Sigmoid colon (tissue), 7 donors: Measurements from ENCODE around the gene MORF4L1. TPM values are rescaled to one million over a fixed set of nuclear protein-coding genes. Genes with fewer than 3 reads are reported as not detected.

Experiments
- DNase-seq: peaks from one replicate; pipeline ENCODE4 v3.0.0-alpha.2; 2019
- H3K27ac ChIP-seq, 4 donors: fragments of 200-600 bp; sonication (generic); one replicate each; pipeline ENCODE4 v1.5.1; 2016 to 2019; ENCODE audit warnings: mild to moderate bottlenecking in 1 of 4
- H3K27me3 ChIP-seq, 3 donors: fragments of 200-600 bp; sonication (generic); one replicate each; pipeline ENCODE4 v1.5.1; 2019; ENCODE audit warnings: mild to moderate bottlenecking in 1 of 3
- H3K36me3 ChIP-seq, 4 donors: fragments of 200-600 bp; sonication (generic); one replicate each; pipeline ENCODE4 v1.5.1; 2016 to 2019
- H3K4me1 ChIP-seq, 4 donors: fragments of 200-600 bp; sonication (generic); one replicate each; pipeline ENCODE4 v1.5.1; 2017 to 2019
- H3K4me3 ChIP-seq, 4 donors: fragments of 200-600 bp; sonication (generic); one replicate each; pipeline ENCODE4 v1.5.1; 2017 to 2019; ENCODE audit warnings: mild to moderate bottlenecking in 2 of 4, moderate library complexity in 1 of 4
- H3K9me3 ChIP-seq, 4 donors: fragments of 200-600 bp in 3 of 4; sonication (generic) in 3 of 4; one replicate each; pipeline versions ENCODE4 v1.5.1 to v1.6.1; 2013 to 2019
- EP300 ChIP-seq, 4 donors: sonication (generic); formaldehyde crosslinking; IDR thresholded peaks; one replicate each; pipeline ENCODE4 v1.6.1; 2017; ENCODE audit warnings: antibody characterized with exemption in 4 of 4
- POLR2A ChIP-seq, 2 donors: fragments of 450-650 bp; IDR thresholded peaks; one replicate each; pipeline ENCODE4 v1.6.1; 2016; ENCODE audit warnings: antibody characterized with exemption in 2 of 2, mild to moderate bottlenecking in 2 of 2, moderate library complexity in 2 of 2
- POLR2AphosphoS5 ChIP-seq, 4 donors: sonication (generic); formaldehyde crosslinking; IDR thresholded peaks; one replicate each; pipeline ENCODE4 v1.6.1; 2017; ENCODE audit warnings: antibody characterized with exemption in 4 of 4
- WGBS, 2 donors: extraction: QIAGEN DNeasy Blood & Tissue Kit; methylation state at CpG; one replicate each; pipeline ENCODE4 v1.1.7; 2013; 5-methylcytosine and 5-hydroxymethylcytosine counted together
- intact Hi-C: fragments of 100-400 bp; cut with DNase I; formaldehyde crosslinking; loops from one replicate; pipeline ENCODE4 v1.15.1; 2023
- polyA plus RNA-seq, 3 donors: library from polyadenylated mRNA; stranded (reverse); fragments of 200-250 nt; gene quantifications; one replicate each; pipeline ENCODE4 v1.2.3, GENCODE V29; 2013
- total RNA-seq, 4 donors: library from RNA; depleted of rRNA; stranded (reverse); fragments of >200 nt; gene quantifications; one replicate each; pipeline ENCODE4 v1.1.0, GENCODE V29; 2016
- TF ChIP-seq, protein P1 (sequence below), 4 experiments: fragments of 450-650 bp in 3 of 4; fragments of 200-600 bp in 1 of 4; IDR thresholded peaks; one replicate each; pipeline ENCODE4 v1.5.1; 2016 to 2019; ENCODE audit warnings: antibody characterized with exemption in 4 of 4, mild to moderate bottlenecking in 3 of 4, moderate library complexity in 2 of 4
- donor health status: healthy with polysubstance abuse.
- donor health status: Bipolar disorder and iron deficiency.
- donor health status: healthy.

The MORF4L1 gene
- total and polyA plus RNA-seq, 7 donors: 245 to 500 (median 318) TPM

DNA sequence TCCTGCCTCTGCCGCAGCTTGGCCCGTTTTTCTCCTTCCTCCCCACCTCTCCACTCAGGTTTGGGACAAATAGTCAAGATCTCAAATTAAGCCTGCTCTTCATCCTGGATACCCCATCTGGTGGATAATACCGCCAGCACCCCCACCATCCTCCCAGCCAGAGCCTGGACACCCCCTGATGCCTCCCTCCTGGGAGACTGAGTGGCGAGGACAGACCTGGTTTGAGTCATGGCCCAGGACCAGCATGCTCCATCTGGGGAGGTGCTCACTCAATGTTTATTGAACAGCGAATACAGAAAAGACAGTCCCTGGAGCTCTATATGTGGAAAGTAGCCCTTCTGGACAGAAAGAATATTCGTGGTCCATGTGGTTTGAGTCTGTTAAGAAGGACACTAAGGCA, 48.8 kb downstream of the MORF4L1 start:
- intact Hi-C loops: no loop called here
- Histone ChIP-seq H3K36me3 (peaks cover 31 to 78% (median 37%) of the 10 kb centered on the region in 4 donors), H3K9me3 (no peaks in the 10 kb centered on the region), H3K4me1 (peaks cover 0 to 34% (median 18%) of the 10 kb centered on the region in 4 donors), H3K27me3 (no peaks in the 10 kb centered on the region), H3K4me3 (no peak overlapping the region), H3K27ac (no peak overlapping the region)
- TF ChIP-seq, protein P1, sequence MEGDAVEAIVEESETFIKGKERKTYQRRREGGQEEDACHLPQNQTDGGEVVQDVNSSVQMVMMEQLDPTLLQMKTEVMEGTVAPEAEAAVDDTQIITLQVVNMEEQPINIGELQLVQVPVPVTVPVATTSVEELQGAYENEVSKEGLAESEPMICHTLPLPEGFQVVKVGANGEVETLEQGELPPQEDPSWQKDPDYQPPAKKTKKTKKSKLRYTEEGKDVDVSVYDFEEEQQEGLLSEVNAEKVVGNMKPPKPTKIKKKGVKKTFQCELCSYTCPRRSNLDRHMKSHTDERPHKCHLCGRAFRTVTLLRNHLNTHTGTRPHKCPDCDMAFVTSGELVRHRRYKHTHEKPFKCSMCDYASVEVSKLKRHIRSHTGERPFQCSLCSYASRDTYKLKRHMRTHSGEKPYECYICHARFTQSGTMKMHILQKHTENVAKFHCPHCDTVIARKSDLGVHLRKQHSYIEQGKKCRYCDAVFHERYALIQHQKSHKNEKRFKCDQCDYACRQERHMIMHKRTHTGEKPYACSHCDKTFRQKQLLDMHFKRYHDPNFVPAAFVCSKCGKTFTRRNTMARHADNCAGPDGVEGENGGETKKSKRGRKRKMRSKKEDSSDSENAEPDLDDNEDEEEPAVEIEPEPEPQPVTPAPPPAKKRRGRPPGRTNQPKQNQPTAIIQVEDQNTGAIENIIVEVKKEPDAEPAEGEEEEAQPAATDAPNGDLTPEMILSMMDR (IDR thresholded peaks at IDR 0.05): no peak
- TF ChIP-seq POLR2A (IDR thresholded peaks at IDR 0.05) (no peak), EP300 (IDR thresholded peaks at IDR 0.05) (no peak), POLR2AphosphoS5 (IDR thresholded peaks at IDR 0.05) (no peak)
- no peak for DNase-seq
- WGBS, 2 donors: 80 to 86% methylated on average over 6 of the region's 6 CpGs

- no peaks in the 10 kb centered on the region for H3K27me3 ChIP-seq
- H3K27ac ChIP-seq: peak overlapping the region in 1 of 4 donors; percentile 31
- peaks cover 31 to 82% (median 37%) of the 10 kb centered on the region in 4 donors for H3K36me3 ChIP-seq
- TF ChIP-seq, protein P1 (IDR thresholded peaks at IDR 0.05): no peak
- no peak for TF ChIP-seq POLR2A (IDR thresholded peaks at IDR 0.05)
- H3K4me1 ChIP-seq: peaks cover 0 to 30% (median 14%) of the 10 kb centered on the region in 4 donors
- WGBS, 2 donors: 90 to 92% methylated on average over 14 of the region's 14 CpGs
- H3K9me3 ChIP-seq: no peaks in the 10 kb centered on the region
- intact Hi-C loops: no loop called here
- H3K4me3 ChIP-seq: no peak overlapping the region
- no peak for DNase-seq
Observed at GRCh38 chr15:78921940-78922339, 49.2 kb downstream of the MORF4L1 start.

GRCh38 chr15:78922527-78922926, 49.8 kb downstream of the MORF4L1 start:
- Histone ChIP-seq H3K36me3 (peaks cover 31 to 88% (median 38%) of the 10 kb centered on the region in 4 donors), H3K27me3 (no peaks in the 10 kb centered on the region), H3K9me3 (no peaks in the 10 kb centered on the region), H3K4me1 (peaks cover 0 to 24% (median 8%) of the 10 kb centered on the region in 4 donors), H3K27ac (peak overlapping the region in 1 of 4 donors; percentile 16), H3K4me3 (no peak overlapping the region)
- intact Hi-C loops: no loop called here
- DNase-seq: no peak
- WGBS, 2 donors: 89 to 90% methylated on average over 7 of the region's 7 CpGs
- TF ChIP-seq POLR2A (IDR thresholded peaks at IDR 0.05): no peak
- TF ChIP-seq EP300 (IDR thresholded peaks at IDR 0.05): no peak
- TF ChIP-seq, protein P1 (IDR thresholded peaks at IDR 0.05): no peak
- TF ChIP-seq POLR2AphosphoS5 (IDR thresholded peaks at IDR 0.05): no peak

DNA sequence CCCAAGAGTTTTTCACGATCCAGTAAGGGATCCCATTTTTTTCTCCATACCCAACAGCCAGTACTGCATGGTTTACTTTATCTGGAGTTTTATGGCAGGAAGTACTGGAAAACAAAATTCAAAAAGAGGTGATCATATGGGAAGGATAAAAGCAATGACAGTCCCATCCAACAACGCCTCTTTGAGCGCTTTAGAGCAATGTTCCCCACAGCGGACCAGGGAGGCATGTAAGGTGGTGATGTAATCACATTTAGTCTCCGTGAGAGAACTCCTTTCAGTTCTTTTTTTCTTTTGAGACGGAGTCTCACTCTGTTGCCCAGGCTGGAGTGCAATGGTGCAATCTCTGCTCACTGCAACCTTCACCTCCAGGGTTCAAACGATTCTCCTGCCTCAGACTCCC, 50.3 kb downstream of the MORF4L1 start:
- 78 to 80% methylated on average over 7 of the region's 7 CpGs for WGBS, 2 donors
- intact Hi-C loops: no loop called here
- peaks cover 31 to 93% (median 41%) of the 10 kb centered on the region in 4 donors for H3K36me3 ChIP-seq

More for the DNA sequence above, 50.3 kb downstream of the MORF4L1 start:
- no peaks in the 10 kb centered on the region for H3K27me3 ChIP-seq
- H3K4me1 ChIP-seq: peaks cover 0 to 19% (median 3%) of the 10 kb centered on the region in 4 donors
- H3K9me3 ChIP-seq: no peaks in the 10 kb centered on the region
- no peak for DNase-seq
- TF ChIP-seq POLR2AphosphoS5 (IDR thresholded peaks at IDR 0.05): no peak
- TF ChIP-seq, protein P1 (IDR thresholded peaks at IDR 0.05): no peak
- TF ChIP-seq POLR2A (IDR thresholded peaks at IDR 0.05): no peak
- TF ChIP-seq EP300 (IDR thresholded peaks at IDR 0.05): no peak
- H3K27ac ChIP-seq: peak overlapping the region in 1 of 4 donors; percentile 16
- H3K4me3 ChIP-seq: no peak overlapping the region
